Measurements from ENCODE around the gene MAP2. TPM values are rescaled to one million over a fixed set of nuclear protein-coding genes. Genes with fewer than 3 reads are reported as not detected.

Gene MAP2
- total and polyA plus RNA-seq, 7 donors: 0.72 to 6.5 (median 1.8) TPM

DNA sequence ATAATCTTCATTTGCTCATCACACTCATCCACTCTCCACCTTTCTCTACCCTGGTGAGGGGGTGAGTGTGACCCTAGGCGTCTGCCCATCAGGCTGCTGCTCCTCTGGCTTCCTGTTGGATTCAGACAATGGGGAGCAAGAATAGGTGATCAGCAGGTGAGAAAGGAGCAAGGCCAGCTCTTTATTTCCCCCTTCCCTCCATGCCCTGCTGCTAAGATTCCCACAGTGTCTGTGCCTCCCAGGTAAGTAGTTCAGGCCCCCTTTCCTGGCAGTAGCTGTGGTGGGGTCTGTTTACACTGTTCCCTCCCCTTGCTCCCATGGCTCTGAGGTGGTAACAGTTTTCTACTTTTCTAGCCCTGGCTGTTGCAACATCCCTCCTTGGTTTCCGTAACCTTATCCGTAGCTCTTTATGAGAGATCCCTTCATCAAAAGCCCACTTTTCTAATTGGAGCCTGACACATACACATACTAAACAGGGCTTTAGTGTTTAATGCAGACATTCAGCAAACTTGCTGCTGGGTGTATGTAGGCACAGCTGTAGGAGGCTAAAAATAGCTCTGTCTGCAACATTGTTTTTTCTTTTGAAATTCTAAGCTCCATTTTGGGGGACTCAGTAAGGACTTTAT lies 27.5 kb downstream of the MAP2 start:
- no peak for ATAC-seq
- TF ChIP-seq, protein P1, sequence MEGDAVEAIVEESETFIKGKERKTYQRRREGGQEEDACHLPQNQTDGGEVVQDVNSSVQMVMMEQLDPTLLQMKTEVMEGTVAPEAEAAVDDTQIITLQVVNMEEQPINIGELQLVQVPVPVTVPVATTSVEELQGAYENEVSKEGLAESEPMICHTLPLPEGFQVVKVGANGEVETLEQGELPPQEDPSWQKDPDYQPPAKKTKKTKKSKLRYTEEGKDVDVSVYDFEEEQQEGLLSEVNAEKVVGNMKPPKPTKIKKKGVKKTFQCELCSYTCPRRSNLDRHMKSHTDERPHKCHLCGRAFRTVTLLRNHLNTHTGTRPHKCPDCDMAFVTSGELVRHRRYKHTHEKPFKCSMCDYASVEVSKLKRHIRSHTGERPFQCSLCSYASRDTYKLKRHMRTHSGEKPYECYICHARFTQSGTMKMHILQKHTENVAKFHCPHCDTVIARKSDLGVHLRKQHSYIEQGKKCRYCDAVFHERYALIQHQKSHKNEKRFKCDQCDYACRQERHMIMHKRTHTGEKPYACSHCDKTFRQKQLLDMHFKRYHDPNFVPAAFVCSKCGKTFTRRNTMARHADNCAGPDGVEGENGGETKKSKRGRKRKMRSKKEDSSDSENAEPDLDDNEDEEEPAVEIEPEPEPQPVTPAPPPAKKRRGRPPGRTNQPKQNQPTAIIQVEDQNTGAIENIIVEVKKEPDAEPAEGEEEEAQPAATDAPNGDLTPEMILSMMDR (IDR thresholded peaks at IDR 0.05): no peak

DNA sequence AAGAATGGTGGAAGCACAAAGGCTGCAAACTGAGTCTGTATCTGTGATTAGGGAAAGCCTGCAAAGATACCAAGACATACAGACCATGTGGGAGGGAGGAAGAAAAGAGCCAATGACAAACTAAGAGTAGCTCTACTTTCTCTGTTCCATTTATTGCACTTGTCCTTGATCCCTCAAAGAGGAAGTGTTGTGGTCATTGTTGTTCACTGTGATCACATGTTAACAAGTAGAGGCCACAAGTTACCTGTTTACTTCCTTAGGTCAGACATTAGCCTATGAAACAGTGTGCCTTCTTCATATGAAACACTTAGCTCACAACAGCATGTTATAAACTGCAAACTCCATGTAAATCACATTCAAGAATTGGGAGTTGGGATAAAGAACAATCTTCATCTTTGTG lies 32.6 kb downstream of the MAP2 start:
- H3K4me3 ChIP-seq: no peak overlapping the region
- H3K36me3 ChIP-seq (ENCODE audit: insufficient read depth in 1 of 2, low read depth in 1 of 2): no peaks in the 10 kb centered on the region
- H3K27me3 ChIP-seq (ENCODE audit: insufficient read depth in 3 of 3, low read length in 2 of 3): no peaks in the 10 kb centered on the region
- DNase-seq (no peak), ATAC-seq (no peak)
- intact Hi-C loops (cut with DNase I): no loop called here
- H3K9me3 ChIP-seq: no peaks in the 10 kb centered on the region
- no peaks in the 10 kb centered on the region for H3K4me1 ChIP-seq
- H3K27ac ChIP-seq: no peak overlapping the region
- TF ChIP-seq, protein P1 (IDR thresholded peaks at IDR 0.05): no peak

More for the DNA sequence above, 27.5 kb downstream of the MAP2 start:
- H3K27me3 ChIP-seq (ENCODE audit: insufficient read depth in 3 of 3, low read length in 2 of 3): no peaks in the 10 kb centered on the region
- no peaks in the 10 kb centered on the region for H3K4me1 ChIP-seq
- no peaks in the 10 kb centered on the region for H3K9me3 ChIP-seq
- no peak for DNase-seq
- H3K27ac ChIP-seq: no peak overlapping the region
- WGBS, 3 donors: 79 to 83% (median 82%) methylated on average over 3 of the region's 3 CpGs
- no peak overlapping the region for H3K4me3 ChIP-seq
- intact Hi-C loops (cut with DNase I): no loop called here
- no peaks in the 10 kb centered on the region for H3K36me3 ChIP-seq (ENCODE audit: insufficient read depth in 1 of 2, low read depth in 1 of 2)

DNA sequence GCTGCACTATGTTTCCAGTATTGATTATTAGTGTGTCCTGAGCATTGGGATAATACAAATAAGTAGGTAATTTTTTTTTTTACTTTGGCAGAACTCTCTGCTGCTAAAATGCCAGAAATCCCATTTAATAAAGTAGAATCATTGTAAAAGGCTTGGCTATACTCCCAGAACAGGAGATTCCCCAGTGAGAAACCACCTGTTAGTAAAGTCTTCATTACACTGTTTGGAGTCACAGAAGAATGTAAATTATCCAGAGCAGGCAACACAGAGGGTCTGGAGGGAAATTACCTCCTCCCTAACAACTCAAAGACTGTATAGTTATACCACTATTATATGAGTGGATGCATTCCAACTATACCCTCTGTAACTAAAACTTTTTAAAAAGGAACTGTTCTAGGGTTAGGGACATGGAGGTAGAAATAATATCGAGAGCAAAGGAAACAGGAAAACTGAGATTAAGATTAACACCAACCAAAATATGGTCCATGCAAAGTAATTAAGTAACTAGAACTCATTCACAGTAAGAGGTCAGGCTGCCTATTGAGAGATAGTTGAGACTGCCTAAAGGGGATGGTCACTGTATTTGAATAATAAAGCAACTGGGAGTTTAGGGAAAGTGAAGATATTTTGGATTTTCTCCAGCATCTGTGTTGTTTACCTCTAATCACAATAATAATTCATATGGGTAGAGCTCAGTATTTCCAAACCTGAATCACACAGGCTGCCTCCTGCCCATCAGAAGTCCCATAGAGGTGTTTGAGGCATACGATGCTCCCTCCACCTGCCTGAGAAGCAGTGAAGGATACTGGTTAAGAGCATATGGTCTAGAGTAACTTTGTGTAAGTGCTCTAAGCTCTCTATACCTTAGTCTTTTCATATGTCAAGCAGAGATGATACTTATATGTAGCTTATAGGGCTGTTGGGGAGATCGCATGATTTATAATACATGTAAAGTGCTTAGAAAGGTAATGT lies 34.4 kb downstream of the MAP2 start:
- Histone ChIP-seq H3K9me3 (no peaks in the 10 kb centered on the region), H3K27me3 (ENCODE audit: insufficient read depth in 3 of 3, low read length in 2 of 3) (no peaks in the 10 kb centered on the region), H3K27ac (no peak overlapping the region), H3K4me1 (no peaks in the 10 kb centered on the region), H3K4me3 (no peak overlapping the region), H3K36me3 (ENCODE audit: insufficient read depth in 1 of 2, low read depth in 1 of 2) (no peaks in the 10 kb centered on the region)
- 52 to 66% (median 62%) methylated on average over 3 of the region's 3 CpGs for WGBS, 3 donors
- DNase-seq (no peak), ATAC-seq (no peak)
- intact Hi-C loops (cut with DNase I): no loop called here
- TF ChIP-seq, protein P1 (IDR thresholded peaks at IDR 0.05): no peak

DNA sequence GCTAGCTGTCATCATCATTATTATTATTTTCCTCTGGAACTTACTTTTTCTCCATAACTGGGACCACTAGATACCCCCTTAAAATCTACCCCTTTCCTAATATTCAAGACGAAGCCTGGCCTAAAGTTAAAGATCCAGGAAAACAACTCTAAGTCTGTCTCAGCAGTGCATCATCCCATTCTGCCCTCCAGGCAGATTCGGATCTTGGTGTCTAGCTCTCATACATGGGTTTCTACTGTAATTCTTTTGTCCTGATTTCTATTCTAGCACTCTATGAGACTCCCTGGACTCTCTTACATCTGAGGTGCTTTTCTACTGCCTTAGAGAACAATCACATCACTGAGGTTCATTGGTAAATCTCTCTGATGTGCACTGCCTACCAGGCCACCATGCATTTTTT lies 35.5 kb downstream of the MAP2 start:
- no peak overlapping the region for H3K4me3 ChIP-seq
- intact Hi-C loops (cut with DNase I): no loop called here
- WGBS, 3 donors: 96 to 100% (median 99%) methylated on average over 2 of the region's 2 CpGs

More for the DNA sequence above, 35.5 kb downstream of the MAP2 start:
- H3K4me1 ChIP-seq: no peaks in the 10 kb centered on the region
- no peak overlapping the region for H3K27ac ChIP-seq
- no peaks in the 10 kb centered on the region for H3K36me3 ChIP-seq (ENCODE audit: insufficient read depth in 1 of 2, low read depth in 1 of 2)
- ATAC-seq (no peak), DNase-seq (no peak)
- TF ChIP-seq, protein P1 (IDR thresholded peaks at IDR 0.05): no peak
- H3K27me3 ChIP-seq (ENCODE audit: insufficient read depth in 3 of 3, low read length in 2 of 3): no peaks in the 10 kb centered on the region
- H3K9me3 ChIP-seq: no peaks in the 10 kb centered on the region

Data from psoas muscle (tissue), 8 donors.